ENCODE results near the gene MCF2L2.

The MCF2L2 gene

DNA sequence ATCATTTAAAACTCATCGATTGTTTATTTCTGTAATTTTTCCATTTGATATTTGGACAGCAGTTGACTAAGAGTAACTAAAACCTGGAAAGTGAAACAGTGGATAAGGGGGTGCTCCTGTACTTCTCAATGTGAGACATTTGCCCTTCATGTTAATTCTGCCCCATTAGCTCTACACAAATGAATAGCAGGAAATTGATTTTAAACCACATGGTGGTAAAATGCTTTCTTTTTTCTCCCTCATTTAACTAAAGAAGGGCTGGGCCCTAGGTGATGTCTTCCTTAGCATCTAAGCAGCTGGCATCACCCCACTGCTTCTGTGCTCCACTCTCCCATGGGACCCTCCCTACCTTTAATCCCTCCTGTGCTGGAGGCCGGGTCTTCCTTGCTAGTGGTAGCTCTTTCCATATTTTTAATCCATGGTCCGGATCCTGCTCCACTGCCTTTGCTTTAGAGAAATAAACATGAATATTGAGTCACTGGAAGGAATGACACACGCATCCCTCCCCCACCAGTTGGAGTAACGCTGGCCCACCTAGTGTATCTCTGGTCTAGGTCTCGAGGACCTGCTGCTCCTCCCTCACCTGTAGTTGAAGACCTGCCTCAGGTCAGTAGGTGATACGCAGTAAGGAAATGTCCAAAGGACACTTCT is 235.6 kb downstream of the MCF2L2 start:
- ATAC-seq: no peak

DNA sequence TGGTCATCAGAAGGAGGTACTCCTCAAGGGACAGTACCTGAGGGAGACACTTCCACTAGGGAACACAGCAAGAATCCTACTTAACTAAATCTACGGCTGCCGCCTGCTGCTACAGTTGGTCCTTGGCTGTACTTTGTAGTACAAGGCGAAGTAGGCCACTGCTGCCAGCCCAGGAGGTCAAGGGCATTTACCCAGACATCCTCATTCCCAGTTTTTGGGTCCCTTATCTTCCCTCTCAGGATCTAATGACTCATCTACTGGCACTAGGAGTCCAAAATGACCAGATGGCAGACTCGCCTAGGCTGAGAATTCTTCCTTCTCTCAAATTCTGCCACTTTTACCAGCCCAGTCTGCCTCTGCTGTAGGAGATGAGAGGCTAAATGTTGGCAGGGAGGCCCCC is 238.8 kb downstream of the MCF2L2 start:
- TF ChIP-seq PPARA (CRISPR knock-in tag; IDR thresholded peaks at IDR 0.05; ENCODE audit: borderline replicate concordance) (no peak), ARNTL (CRISPR knock-in tag; IDR thresholded peaks at IDR 0.05; ENCODE audit: borderline replicate concordance, low read depth) (no peak), ZNF70 (CRISPR knock-in tag; IDR thresholded peaks at IDR 0.05) (no peak), ZFP30 (CRISPR knock-in tag; IDR thresholded peaks at IDR 0.05) (no peak), ZNF8 (CRISPR knock-in tag; IDR thresholded peaks at IDR 0.05) (no peak), SNAI2 (CRISPR knock-in tag; IDR thresholded peaks at IDR 0.05) (no peak), CSDC2 (CRISPR knock-in tag; IDR thresholded peaks at IDR 0.05) (no peak), TOX (CRISPR knock-in tag; IDR thresholded peaks at IDR 0.05; ENCODE audit: borderline replicate concordance) (no peak), GLIS3 (CRISPR knock-in tag; IDR thresholded peaks at IDR 0.05) (no peak), TCF4 (CRISPR knock-in tag; IDR thresholded peaks at IDR 0.05; ENCODE audit: borderline replicate concordance) (no peak), ZNF565 (CRISPR knock-in tag; conservative IDR thresholded peaks at IDR 0.05; ENCODE audit: low read depth) (no peak), RARB (CRISPR knock-in tag; IDR thresholded peaks at IDR 0.05) (no peak), ZC3H10 (CRISPR knock-in tag; IDR thresholded peaks at IDR 0.05) (no peak), ESRRG (CRISPR knock-in tag; IDR thresholded peaks at IDR 0.05) (no peak), ISL1 (CRISPR knock-in tag; IDR thresholded peaks at IDR 0.05) (no peak), OSR1 (CRISPR knock-in tag; IDR thresholded peaks at IDR 0.05) (no peak)
- TF ChIP-seq, protein P1, sequence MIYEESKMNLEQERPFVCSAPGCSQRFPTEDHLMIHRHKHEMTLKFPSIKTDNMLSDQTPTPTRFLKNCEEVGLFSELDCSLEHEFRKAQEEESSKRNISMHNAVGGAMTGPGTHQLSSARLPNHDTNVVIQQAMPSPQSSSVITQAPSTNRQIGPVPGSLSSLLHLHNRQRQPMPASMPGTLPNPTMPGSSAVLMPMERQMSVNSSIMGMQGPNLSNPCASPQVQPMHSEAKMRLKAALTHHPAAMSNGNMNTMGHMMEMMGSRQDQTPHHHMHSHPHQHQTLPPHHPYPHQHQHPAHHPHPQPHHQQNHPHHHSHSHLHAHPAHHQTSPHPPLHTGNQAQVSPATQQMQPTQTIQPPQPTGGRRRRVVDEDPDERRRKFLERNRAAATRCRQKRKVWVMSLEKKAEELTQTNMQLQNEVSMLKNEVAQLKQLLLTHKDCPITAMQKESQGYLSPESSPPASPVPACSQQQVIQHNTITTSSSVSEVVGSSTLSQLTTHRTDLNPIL (CRISPR knock-in tag; IDR thresholded peaks at IDR 0.05; ENCODE audit: low read depth): no peak
- TF ChIP-seq, protein P2, sequence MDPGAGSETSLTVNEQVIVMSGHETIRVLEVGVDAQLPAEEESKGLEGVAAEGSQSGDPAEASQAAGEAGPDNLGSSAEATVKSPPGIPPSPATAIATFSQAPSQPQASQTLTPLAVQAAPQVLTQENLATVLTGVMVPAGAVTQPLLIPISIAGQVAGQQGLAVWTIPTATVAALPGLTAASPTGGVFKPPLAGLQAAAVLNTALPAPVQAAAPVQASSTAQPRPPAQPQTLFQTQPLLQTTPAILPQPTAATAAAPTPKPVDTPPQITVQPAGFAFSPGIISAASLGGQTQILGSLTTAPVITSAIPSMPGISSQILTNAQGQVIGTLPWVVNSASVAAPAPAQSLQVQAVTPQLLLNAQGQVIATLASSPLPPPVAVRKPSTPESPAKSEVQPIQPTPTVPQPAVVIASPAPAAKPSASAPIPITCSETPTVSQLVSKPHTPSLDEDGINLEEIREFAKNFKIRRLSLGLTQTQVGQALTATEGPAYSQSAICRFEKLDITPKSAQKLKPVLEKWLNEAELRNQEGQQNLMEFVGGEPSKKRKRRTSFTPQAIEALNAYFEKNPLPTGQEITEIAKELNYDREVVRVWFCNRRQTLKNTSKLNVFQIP (CRISPR knock-in tag; IDR thresholded peaks at IDR 0.05; ENCODE audit: borderline replicate concordance, low read depth): no peak
- TF ChIP-seq, protein P3, sequence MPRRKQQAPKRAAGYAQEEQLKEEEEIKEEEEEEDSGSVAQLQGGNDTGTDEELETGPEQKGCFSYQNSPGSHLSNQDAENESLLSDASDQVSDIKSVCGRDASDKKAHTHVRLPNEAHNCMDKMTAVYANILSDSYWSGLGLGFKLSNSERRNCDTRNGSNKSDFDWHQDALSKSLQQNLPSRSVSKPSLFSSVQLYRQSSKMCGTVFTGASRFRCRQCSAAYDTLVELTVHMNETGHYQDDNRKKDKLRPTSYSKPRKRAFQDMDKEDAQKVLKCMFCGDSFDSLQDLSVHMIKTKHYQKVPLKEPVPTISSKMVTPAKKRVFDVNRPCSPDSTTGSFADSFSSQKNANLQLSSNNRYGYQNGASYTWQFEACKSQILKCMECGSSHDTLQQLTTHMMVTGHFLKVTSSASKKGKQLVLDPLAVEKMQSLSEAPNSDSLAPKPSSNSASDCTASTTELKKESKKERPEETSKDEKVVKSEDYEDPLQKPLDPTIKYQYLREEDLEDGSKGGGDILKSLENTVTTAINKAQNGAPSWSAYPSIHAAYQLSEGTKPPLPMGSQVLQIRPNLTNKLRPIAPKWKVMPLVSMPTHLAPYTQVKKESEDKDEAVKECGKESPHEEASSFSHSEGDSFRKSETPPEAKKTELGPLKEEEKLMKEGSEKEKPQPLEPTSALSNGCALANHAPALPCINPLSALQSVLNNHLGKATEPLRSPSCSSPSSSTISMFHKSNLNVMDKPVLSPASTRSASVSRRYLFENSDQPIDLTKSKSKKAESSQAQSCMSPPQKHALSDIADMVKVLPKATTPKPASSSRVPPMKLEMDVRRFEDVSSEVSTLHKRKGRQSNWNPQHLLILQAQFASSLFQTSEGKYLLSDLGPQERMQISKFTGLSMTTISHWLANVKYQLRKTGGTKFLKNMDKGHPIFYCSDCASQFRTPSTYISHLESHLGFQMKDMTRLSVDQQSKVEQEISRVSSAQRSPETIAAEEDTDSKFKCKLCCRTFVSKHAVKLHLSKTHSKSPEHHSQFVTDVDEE (CRISPR knock-in tag; IDR thresholded peaks at IDR 0.05): no peak
- TF ChIP-seq, protein P4, sequence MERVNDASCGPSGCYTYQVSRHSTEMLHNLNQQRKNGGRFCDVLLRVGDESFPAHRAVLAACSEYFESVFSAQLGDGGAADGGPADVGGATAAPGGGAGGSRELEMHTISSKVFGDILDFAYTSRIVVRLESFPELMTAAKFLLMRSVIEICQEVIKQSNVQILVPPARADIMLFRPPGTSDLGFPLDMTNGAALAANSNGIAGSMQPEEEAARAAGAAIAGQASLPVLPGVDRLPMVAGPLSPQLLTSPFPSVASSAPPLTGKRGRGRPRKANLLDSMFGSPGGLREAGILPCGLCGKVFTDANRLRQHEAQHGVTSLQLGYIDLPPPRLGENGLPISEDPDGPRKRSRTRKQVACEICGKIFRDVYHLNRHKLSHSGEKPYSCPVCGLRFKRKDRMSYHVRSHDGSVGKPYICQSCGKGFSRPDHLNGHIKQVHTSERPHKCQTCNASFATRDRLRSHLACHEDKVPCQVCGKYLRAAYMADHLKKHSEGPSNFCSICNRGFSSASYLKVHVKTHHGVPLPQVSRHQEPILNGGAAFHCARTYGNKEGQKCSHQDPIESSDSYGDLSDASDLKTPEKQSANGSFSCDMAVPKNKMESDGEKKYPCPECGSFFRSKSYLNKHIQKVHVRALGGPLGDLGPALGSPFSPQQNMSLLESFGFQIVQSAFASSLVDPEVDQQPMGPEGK (CRISPR knock-in tag; IDR thresholded peaks at IDR 0.05; ENCODE audit: borderline replicate concordance): no peak
- ATAC-seq: no peak

More for the DNA sequence above, 235.6 kb downstream of the MCF2L2 start:
- TF ChIP-seq ARNTL (CRISPR knock-in tag; IDR thresholded peaks at IDR 0.05; ENCODE audit: borderline replicate concordance, low read depth) (no peak), BACH2 (CRISPR knock-in tag; IDR thresholded peaks at IDR 0.05; ENCODE audit: borderline replicate concordance) (no peak)
- TF ChIP-seq, protein P1 (CRISPR knock-in tag; IDR thresholded peaks at IDR 0.05; ENCODE audit: low read depth): no peak
- TF ChIP-seq, protein P5, sequence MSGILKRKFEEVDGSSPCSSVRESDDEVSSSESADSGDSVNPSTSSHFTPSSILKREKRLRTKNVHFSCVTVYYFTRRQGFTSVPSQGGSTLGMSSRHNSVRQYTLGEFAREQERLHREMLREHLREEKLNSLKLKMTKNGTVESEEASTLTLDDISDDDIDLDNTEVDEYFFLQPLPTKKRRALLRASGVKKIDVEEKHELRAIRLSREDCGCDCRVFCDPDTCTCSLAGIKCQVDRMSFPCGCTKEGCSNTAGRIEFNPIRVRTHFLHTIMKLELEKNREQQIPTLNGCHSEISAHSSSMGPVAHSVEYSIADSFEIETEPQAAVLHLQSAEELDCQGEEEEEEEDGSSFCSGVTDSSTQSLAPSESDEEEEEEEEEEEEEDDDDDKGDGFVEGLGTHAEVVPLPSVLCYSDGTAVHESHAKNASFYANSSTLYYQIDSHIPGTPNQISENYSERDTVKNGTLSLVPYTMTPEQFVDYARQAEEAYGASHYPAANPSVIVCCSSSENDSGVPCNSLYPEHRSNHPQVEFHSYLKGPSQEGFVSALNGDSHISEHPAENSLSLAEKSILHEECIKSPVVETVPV (CRISPR knock-in tag; IDR thresholded peaks at IDR 0.05): no peak

Measured in SK-N-SH treated with all-trans-retinoic acid at 6 μM for 48 hours (cell line).